ENCODE results near the gene EIF4H.

Gene EIF4H

GRCh38 chr7:74230446-74231231 lies 56.5 kb downstream of the EIF4H start:
- in situ Hi-C loops (cut with MboI; ENCODE audit: low sequenced_read_pairs) = no loop called here
- no peak overlapping the region for H3K4me3 ChIP-seq
- no peaks in the 10 kb centered on the region for H3K9me3 ChIP-seq
- H3K36me3 ChIP-seq (replicated peaks) = peaks cover 81% of the 10 kb centered on the region
- no peak for DNase-seq (ENCODE audit: low spot score in 2 of 2)
- H3K4me1 ChIP-seq = no peaks in the 10 kb centered on the region
- no peaks in the 10 kb centered on the region for H3K27me3 ChIP-seq (ENCODE audit: low read depth)

- peaks cover 83% of the 10 kb centered on the region for H3K36me3 ChIP-seq (replicated peaks)
- no peak overlapping the region for H3K4me3 ChIP-seq
- no peaks in the 10 kb centered on the region for H3K4me1 ChIP-seq
- in situ Hi-C loops (cut with MboI; ENCODE audit: low sequenced_read_pairs) = no loop called here
- H3K27me3 ChIP-seq (ENCODE audit: low read depth) = no peaks in the 10 kb centered on the region
- H3K9me3 ChIP-seq = no peaks in the 10 kb centered on the region
- DNase-seq (ENCODE audit: low spot score in 2 of 2) = no peak
These were observed 57.1 kb downstream of the EIF4H start for GRCh38 chr7:74231232-74231590.

GRCh38 chr7:74233655-74234285 lies 59.6 kb downstream of the EIF4H start:
- Histone ChIP-seq H3K4me1 (no peaks in the 10 kb centered on the region), H3K9me3 (no peaks in the 10 kb centered on the region), H3K27me3 (ENCODE audit: low read depth) (no peaks in the 10 kb centered on the region), H3K4me3 (no peak overlapping the region), H3K36me3 (replicated peaks) (peaks cover 96% of the 10 kb centered on the region)
- in situ Hi-C loops (cut with MboI; ENCODE audit: low sequenced_read_pairs) = no loop called here
- DNase-seq (ENCODE audit: low spot score in 2 of 2) = no peak

- in situ Hi-C loops (cut with MboI; ENCODE audit: low sequenced_read_pairs) = no loop called here
- no peaks in the 10 kb centered on the region for H3K4me1 ChIP-seq
- no peaks in the 10 kb centered on the region for H3K9me3 ChIP-seq
- H3K4me3 ChIP-seq = no peak overlapping the region
- H3K27me3 ChIP-seq (ENCODE audit: low read depth) = no peaks in the 10 kb centered on the region
- no peak for DNase-seq (ENCODE audit: low spot score in 2 of 2)
- H3K36me3 ChIP-seq (replicated peaks) = peaks cover 95% of the 10 kb centered on the region
These were observed 61.5 kb downstream of the EIF4H start for GRCh38 chr7:74235518-74236268.

GRCh38 chr7:74236284-74236683 lies 62.1 kb downstream of the EIF4H start:
- peaks cover 95% of the 10 kb centered on the region for H3K36me3 ChIP-seq (replicated peaks)

GRCh38 chr7:74240482-74240881 lies 66.3 kb downstream of the EIF4H start:
- Histone ChIP-seq H3K27me3 (ENCODE audit: low read depth) (no peaks in the 10 kb centered on the region), H3K4me3 (no peak overlapping the region), H3K4me1 (no peaks in the 10 kb centered on the region), H3K36me3 (replicated peaks) (peaks cover 93% of the 10 kb centered on the region), H3K9me3 (no peaks in the 10 kb centered on the region)
- in situ Hi-C loops (cut with MboI; ENCODE audit: low sequenced_read_pairs) = no loop called here
- DNase-seq (ENCODE audit: low spot score in 2 of 2) = no peak

More at GRCh38 chr7:74236284-74236683, 62.1 kb downstream of the EIF4H start:
- in situ Hi-C loops (cut with MboI; ENCODE audit: low sequenced_read_pairs) = no loop called here
- H3K9me3 ChIP-seq = no peaks in the 10 kb centered on the region
- no peaks in the 10 kb centered on the region for H3K27me3 ChIP-seq (ENCODE audit: low read depth)
- no peaks in the 10 kb centered on the region for H3K4me1 ChIP-seq
- no peak for DNase-seq (ENCODE audit: low spot score in 2 of 2)
- no peak overlapping the region for H3K4me3 ChIP-seq

GRCh38 chr7:74242122-74242443 lies 67.9 kb downstream of the EIF4H start:
- H3K36me3 ChIP-seq (replicated peaks) = peaks cover 91% of the 10 kb centered on the region
- no peaks in the 10 kb centered on the region for H3K9me3 ChIP-seq
- H3K4me3 ChIP-seq = no peak overlapping the region
- H3K4me1 ChIP-seq = no peaks in the 10 kb centered on the region
- DNase-seq (ENCODE audit: low spot score in 2 of 2) = no peak
- no peaks in the 10 kb centered on the region for H3K27me3 ChIP-seq (ENCODE audit: low read depth)
- in situ Hi-C loops (cut with MboI; ENCODE audit: low sequenced_read_pairs) = no loop called here

GRCh38 chr7:74246497-74246896 lies 72.3 kb downstream of the EIF4H start:
- no peak for DNase-seq (ENCODE audit: low spot score in 2 of 2)
- no peaks in the 10 kb centered on the region for H3K27me3 ChIP-seq (ENCODE audit: low read depth)
- H3K36me3 ChIP-seq (replicated peaks) = peaks cover 92% of the 10 kb centered on the region
- no peak overlapping the region for H3K4me3 ChIP-seq
- no peaks in the 10 kb centered on the region for H3K4me1 ChIP-seq
- no peaks in the 10 kb centered on the region for H3K9me3 ChIP-seq
- in situ Hi-C loops (cut with MboI; ENCODE audit: low sequenced_read_pairs) = no loop called here

Measured in HAP-1 (cell line).